NCI-H1436 (cell line): ENCODE results near the gene FAM217B.

ENCODE experiments used
- DNase-seq: peaks from one replicate; lab custom pipeline; 2025; lab: John Stamatoyannopoulos, UW

Gene FAM217B

GRCh38 chr20:59977086-59977485 is 36.9 kb downstream of the FAM217B start:
- no peak for DNase-seq

GRCh38 chr20:59983076-59983475 is 42.9 kb downstream of the FAM217B start:
- DNase-seq, result no peak

- DNase-seq, result no peak
These were observed 44.4 kb downstream of the FAM217B start for GRCh38 chr20:59984541-59984940.

- no peak for DNase-seq
These were observed 45.0 kb downstream of the FAM217B start for GRCh38 chr20:59985164-59985563.

GRCh38 chr20:59985864-59986263 is 45.7 kb downstream of the FAM217B start:
- peak; percentile 13 for DNase-seq

GRCh38 chr20:59987135-59987534 is 46.9 kb downstream of the FAM217B start:
- no peak for DNase-seq

GRCh38 chr20:59988141-59988540 is 48.0 kb downstream of the FAM217B start:
- DNase-seq, result no peak

- DNase-seq, result no peak
These were observed 52.4 kb downstream of the FAM217B start for GRCh38 chr20:59992526-59993084.

GRCh38 chr20:59993736-59994430 is 53.7 kb downstream of the FAM217B start:
- no peak for DNase-seq

GRCh38 chr20:59994697-59995122 is 54.5 kb downstream of the FAM217B start:
- no peak for DNase-seq

GRCh38 chr20:59996108-59996507 is 55.9 kb downstream of the FAM217B start:
- no peak for DNase-seq

- no peak for DNase-seq
These were observed 57.7 kb downstream of the FAM217B start for GRCh38 chr20:59997896-59998295.
